ENCODE results near the gene PER1. TPM values are rescaled to one million over a fixed set of nuclear protein-coding genes. Genes with fewer than 3 reads are reported as not detected.

PER1 gene
- total and polyA plus RNA-seq, 2 of the 8 experiments (the other 6 are each of a cell fraction or from before 2014, with no cell fraction given), result 9.6 to 38.0 TPM

DNA sequence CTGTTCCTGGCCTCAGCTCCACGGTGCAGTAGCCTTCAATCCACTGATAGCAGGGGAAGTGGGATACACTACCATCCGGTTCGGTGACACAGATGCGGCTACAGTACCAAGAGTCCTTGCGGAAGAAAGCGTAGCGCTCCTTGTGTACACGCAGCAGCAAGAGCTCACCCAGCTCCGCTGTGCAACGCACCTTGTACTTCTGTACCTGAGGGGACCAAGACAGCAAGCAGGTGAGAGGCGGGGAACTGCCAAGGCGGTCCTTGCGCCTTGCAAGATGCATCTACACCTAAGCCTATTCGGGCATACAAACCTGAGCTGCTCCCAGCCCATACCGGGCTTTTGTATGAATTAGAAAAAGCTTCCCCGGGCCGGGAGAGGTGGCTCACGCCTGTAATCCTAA, 35.4 kb downstream of the PER1 start (continued):
- TF ChIP-seq RAD21 (IDR thresholded peaks at IDR 0.05 in 1 of 2, conservative IDR thresholded peaks at IDR 0.05 in 1 of 2; ENCODE audit: low read depth in 2 of 2, low read length in 2 of 2), result no peak
- TF ChIP-seq NANOG (IDR thresholded peaks at IDR 0.05; ENCODE audit: insufficient read depth, low read depth, low read length, poor library complexity, severe bottlenecking), result no peak
- no peak for TF ChIP-seq PHF8 (conservative IDR thresholded peaks at IDR 0.05; ENCODE audit: low read depth, low read length)
- TF ChIP-seq, protein P1, sequence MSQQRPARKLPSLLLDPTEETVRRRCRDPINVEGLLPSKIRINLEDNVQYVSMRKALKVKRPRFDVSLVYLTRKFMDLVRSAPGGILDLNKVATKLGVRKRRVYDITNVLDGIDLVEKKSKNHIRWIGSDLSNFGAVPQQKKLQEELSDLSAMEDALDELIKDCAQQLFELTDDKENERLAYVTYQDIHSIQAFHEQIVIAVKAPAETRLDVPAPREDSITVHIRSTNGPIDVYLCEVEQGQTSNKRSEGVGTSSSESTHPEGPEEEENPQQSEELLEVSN (IDR thresholded peaks at IDR 0.05), result no peak
- no peak for TF ChIP-seq SIX5 (IDR thresholded peaks at IDR 0.05; ENCODE audit: low read depth, low read length)
- no peak for TF ChIP-seq SAP30 (IDR thresholded peaks at IDR 0.05; ENCODE audit: insufficient read depth, insufficient replicate concordance, low read length)

All from H1 (cell line).